Ascending aorta (tissue), 2 donors: ENCODE measurements around the gene UBQLN4. TPM values are rescaled to one million over a fixed set of nuclear protein-coding genes. Genes with fewer than 3 reads are reported as not detected.

Experiments used
- DNase-seq, 2 donors: peaks; one replicate each; pipeline ENCODE4 v3.0.0-alpha.2; 2019; ENCODE audit warnings: low spot score in 2 of 2
- H3K27ac ChIP-seq, 2 donors: fragments of 200-600 bp; sonication (generic); one replicate each; pipeline ENCODE4 v1.5.1; 2016 to 2017; ENCODE audit warnings: mild to moderate bottlenecking in 1 of 2
- H3K27me3 ChIP-seq: fragments of 200-600 bp; sonication (generic); one replicate; pipeline ENCODE4 v1.5.1; 2017
- H3K36me3 ChIP-seq, 2 donors: fragments of 200-600 bp; sonication (generic); one replicate each; pipeline ENCODE4 v1.5.1; 2016
- H3K4me1 ChIP-seq, 2 donors: fragments of 200-600 bp; sonication (generic); one replicate each; pipeline ENCODE4 v1.5.1; 2016 to 2017; ENCODE audit warnings: mild to moderate bottlenecking in 1 of 2
- H3K4me3 ChIP-seq, 2 donors: fragments of 200-600 bp; sonication (generic); one replicate each; pipeline ENCODE4 v1.5.1; 2016 to 2017; ENCODE audit warnings: mild to moderate bottlenecking in 1 of 2
- H3K9me3 ChIP-seq, 2 donors: fragments of 200-600 bp; sonication (generic); one replicate each; pipeline ENCODE4 v1.5.1; 2016
- CTCF ChIP-seq, 3 experiments: fragments of 200-600 bp in 2 of 3; fragments of 450-650 bp in 1 of 3; sonication (generic) in 2 of 3; IDR thresholded peaks; one replicate each; pipeline ENCODE4 v1.5.1; 2016 to 2019; ENCODE audit warnings: antibody characterized with exemption in 3 of 3, mild to moderate bottlenecking in 1 of 3, moderate library complexity in 1 of 3
- intact Hi-C: fragments of 100-400 bp; cut with DNase I; formaldehyde crosslinking; loops from one replicate; pipeline ENCODE4 v1.15.1; 2023
- total RNA-seq: library from RNA; depleted of rRNA; stranded (reverse); fragments of >200 nt; gene quantifications from one replicate; pipeline ENCODE4 v1.1.0, GENCODE V29; 2016

Gene UBQLN4
- total RNA-seq, 1 donor from 2014 or later = 28.7 TPM

GRCh38 chr1:156001021-156001661 lies 52.5 kb downstream of the UBQLN4 start:
- TF ChIP-seq CTCF (IDR thresholded peaks at IDR 0.05) = no peak
- intact Hi-C loops = no loop called here
- DNase-seq = no peak
- Histone ChIP-seq H3K9me3 (no peaks in the 10 kb centered on the region), H3K36me3 (no peaks in the 10 kb centered on the region), H3K27ac (no peak overlapping the region), H3K4me1 (no peaks in the 10 kb centered on the region), H3K4me3 (no peak overlapping the region), H3K27me3 (no peaks in the 10 kb centered on the region)

- H3K27ac ChIP-seq = no peak overlapping the region
- no peak for DNase-seq
- TF ChIP-seq CTCF (IDR thresholded peaks at IDR 0.05) = no peak
- no peak overlapping the region for H3K4me3 ChIP-seq
- intact Hi-C loops = no loop called here
- H3K36me3 ChIP-seq = no peaks in the 10 kb centered on the region
- H3K4me1 ChIP-seq = no peaks in the 10 kb centered on the region
- H3K9me3 ChIP-seq = no peaks in the 10 kb centered on the region
- H3K27me3 ChIP-seq = no peaks in the 10 kb centered on the region
These were observed 53.6 kb downstream of the UBQLN4 start for GRCh38 chr1:155999964-156000363.

GRCh38 chr1:155996166-155996565 lies 57.4 kb downstream of the UBQLN4 start:
- Histone ChIP-seq H3K4me1 (no peaks in the 10 kb centered on the region), H3K9me3 (no peaks in the 10 kb centered on the region), H3K4me3 (no peak overlapping the region), H3K36me3 (no peaks in the 10 kb centered on the region), H3K27me3 (no peaks in the 10 kb centered on the region), H3K27ac (no peak overlapping the region)
- intact Hi-C loops = no loop called here
- no peak for TF ChIP-seq CTCF (IDR thresholded peaks at IDR 0.05)
- no peak for DNase-seq

GRCh38 chr1:155993595-155993994 lies 60.0 kb downstream of the UBQLN4 start:
- Histone ChIP-seq H3K36me3 (no peaks in the 10 kb centered on the region), H3K27ac (no peak overlapping the region), H3K27me3 (no peaks in the 10 kb centered on the region), H3K4me3 (no peak overlapping the region), H3K4me1 (peaks cover 0 to 3% of the 10 kb centered on the region in 2 donors), H3K9me3 (no peaks in the 10 kb centered on the region)
- intact Hi-C loops = no loop called here
- DNase-seq = no peak
- no peak for TF ChIP-seq CTCF (IDR thresholded peaks at IDR 0.05)

- Histone ChIP-seq H3K27ac (peak overlapping the region; percentile 77 to 86), H3K4me3 (no peak overlapping the region), H3K36me3 (no peaks in the 10 kb centered on the region), H3K27me3 (no peaks in the 10 kb centered on the region), H3K4me1 (peaks cover 0 to 3% of the 10 kb centered on the region in 2 donors), H3K9me3 (no peaks in the 10 kb centered on the region)
- no peak for DNase-seq
- intact Hi-C loops = no loop called here
- no peak for TF ChIP-seq CTCF (IDR thresholded peaks at IDR 0.05)
These were observed 63.4 kb downstream of the UBQLN4 start for GRCh38 chr1:155990005-155990739.
